GM12873 (cell line): ENCODE measurements around the gene SRC.

Source experiments
- CTCF ChIP-seq: IDR thresholded peaks from 2 replicates; pipeline ENCODE4 v1.5.1; 2012; ENCODE audit warnings: low read depth, mild to moderate bottlenecking, moderate library complexity, low read length, control low read depth; ENCODE audit not compliant: insufficient read depth; ENCODE audit errors: missing control alignments

SRC gene

GRCh38 chr20:37350649-37351574, 5.0 kb downstream of the SRC start:
- TF ChIP-seq CTCF: no peak

- no peak for TF ChIP-seq CTCF
Measured at GRCh38 chr20:37351689-37352607, 6.0 kb downstream of the SRC start.

- no peak for TF ChIP-seq CTCF
Measured at GRCh38 chr20:37352608-37352980, 6.7 kb downstream of the SRC start.

GRCh38 chr20:37353285-37353849, 7.4 kb downstream of the SRC start:
- no peak for TF ChIP-seq CTCF

- no peak for TF ChIP-seq CTCF
Measured at GRCh38 chr20:37354210-37355195, 8.6 kb downstream of the SRC start.

- TF ChIP-seq CTCF: no peak
Measured at GRCh38 chr20:37355252-37356180, 9.6 kb downstream of the SRC start.
